IMR-90 (cell line): ENCODE measurements around the gene WDR1. TPM values are rescaled to one million over a fixed set of nuclear protein-coding genes. Genes with fewer than 3 reads are reported as not detected.

Experiments
- ATAC-seq: fragments of 200-7000 bp; cut with Tn5 transposase; 2 replicates; pipeline ENCODE4 v1.9.1; 2020; ENCODE audit warnings: low read depth, mild to moderate bottlenecking, moderate library complexity
- BruUV-seq: library from RNA; stranded (reverse); fragments of 400-500 nt; replicated peaks from 2 replicates; lab custom pipeline; 2021; lab: Mats Ljungman, UMichigan
- CTCF ChIA-PET: fragments of 300-600 bp; formaldehyde crosslinking; extraction: SDS; loops from one replicate; lab custom pipeline; 2021; ENCODE audit warnings: antibody characterized with exemption; lab: Yijun Ruan, JAX
- POLR2A ChIA-PET: fragments of 300-600 bp; sonication (Branson Sonifier 250); formaldehyde crosslinking; loops from one replicate; lab custom pipeline; 2022; ENCODE audit warnings: antibody characterized with exemption; ENCODE audit not compliant: unreplicated experiment; lab: Charles Lee
- DNase-seq: peaks from one replicate; pipeline ENCODE4 v3.0.0; 2013
- H2AFZ ChIP-seq: replicated peaks from 2 replicates; pipeline ENCODE3; 2013; ENCODE audit warnings: low read length, mild to moderate bottlenecking; ENCODE audit not compliant: poor library complexity
- H2AK5ac ChIP-seq: 2 replicates; pipeline ENCODE4 v1.6.1; 2013; ENCODE audit warnings: low read depth, low read length, inconsistent platforms
- H2AK9ac ChIP-seq: replicated peaks from 2 replicates; pipeline ENCODE3; 2013; ENCODE audit warnings: mild to moderate bottlenecking, low read depth, low read length, moderate library complexity; ENCODE audit not compliant: poor library complexity
- H2BK120ac ChIP-seq: 2 replicates; pipeline ENCODE4 v1.6.1; 2013; ENCODE audit warnings: low read depth, low read length, inconsistent platforms
- H2BK15ac ChIP-seq: 3 replicates; pipeline ENCODE4 v1.6.1; 2013; ENCODE audit warnings: low read depth, low read length, inconsistent platforms
- H2BK20ac ChIP-seq: 2 replicates; pipeline ENCODE4 v1.6.1; 2013; ENCODE audit warnings: low read depth, mild to moderate bottlenecking, inconsistent platforms, low read length, moderate library complexity
- H2BK5ac ChIP-seq: 2 replicates; pipeline ENCODE4 v1.6.1; 2013; ENCODE audit warnings: mild to moderate bottlenecking, low read depth, low read length, inconsistent platforms; ENCODE audit not compliant: poor library complexity, severe bottlenecking
- H3K14ac ChIP-seq: replicated peaks from 2 replicates; pipeline ENCODE4 v1.6.1; 2013; ENCODE audit warnings: low read depth, low read length, inconsistent platforms
- H3K18ac ChIP-seq: 2 replicates; pipeline ENCODE4 v1.6.1; 2013; ENCODE audit warnings: low read depth, low read length, control low read depth
- H3K23ac ChIP-seq: 2 replicates; pipeline ENCODE4 v1.6.1; 2013; ENCODE audit warnings: low read depth, low read length, inconsistent platforms
- H3K27ac ChIP-seq: 2 replicates; pipeline ENCODE4 v1.5.1; 2013; ENCODE audit warnings: mild to moderate bottlenecking, control low read depth, low read length; ENCODE audit not compliant: insufficient read depth
- H3K27me3 ChIP-seq: 2 replicates; pipeline ENCODE4 v1.6.1; 2013; ENCODE audit warnings: low read length; ENCODE audit not compliant: control insufficient read depth, insufficient read depth
- H3K36me3 ChIP-seq: 2 replicates; pipeline ENCODE4 v1.6.1; 2013; ENCODE audit warnings: low read length, mixed read lengths; ENCODE audit not compliant: control insufficient read depth, insufficient read depth
- H3K4ac ChIP-seq: 2 replicates; pipeline ENCODE4 v1.6.1; 2013; ENCODE audit warnings: low read depth, low read length, inconsistent platforms
- H3K4me1 ChIP-seq: 2 replicates; pipeline ENCODE4 v1.6.1; 2013; ENCODE audit warnings: low read length, mixed read lengths; ENCODE audit not compliant: control insufficient read depth, insufficient read depth
- H3K4me2 ChIP-seq: 2 replicates; pipeline ENCODE4 v1.6.1; 2013; ENCODE audit warnings: low read depth, mild to moderate bottlenecking, control low read depth, low read length, moderate library complexity
- H3K4me3 ChIP-seq: 2 replicates; pipeline ENCODE4 v1.5.1; 2013; ENCODE audit warnings: low read depth, mild to moderate bottlenecking, control low read depth, low read length, moderate library complexity; ENCODE audit not compliant: insufficient read depth
- H3K56ac ChIP-seq: 2 replicates; pipeline ENCODE4 v1.6.1; 2013; ENCODE audit warnings: low read length, inconsistent platforms; ENCODE audit not compliant: insufficient read depth; ENCODE audit errors: extremely low read depth
- H3K79me1 ChIP-seq, 2 experiments: 2 replicates each; pipeline ENCODE4 v1.6.1; 2013; ENCODE audit warnings: low read length in 2 of 2, inconsistent platforms in 1 of 2, low read depth in 1 of 2
- H3K9ac ChIP-seq: 2 replicates; pipeline ENCODE4 v1.6.1; 2013; ENCODE audit warnings: low read depth, low read length, control low read depth
- H3K9me1 ChIP-seq: 2 replicates; pipeline ENCODE4 v1.6.1; 2013; ENCODE audit warnings: low read length, inconsistent platforms; ENCODE audit not compliant: insufficient read depth
- H3K9me3 ChIP-seq: 2 replicates; pipeline ENCODE4 v1.6.1; 2013; ENCODE audit warnings: low read length; ENCODE audit not compliant: control insufficient read depth, insufficient read depth
- H4K20me1 ChIP-seq: 2 replicates; pipeline ENCODE4 v1.6.1; 2013; ENCODE audit warnings: low read length, inconsistent platforms; ENCODE audit not compliant: insufficient read depth
- H4K5ac ChIP-seq: 2 replicates; pipeline ENCODE4 v1.6.1; 2013; ENCODE audit warnings: mild to moderate bottlenecking, low read depth, low read length, control low read depth
- H4K8ac ChIP-seq, 2 experiments: 2 replicates each; pipeline ENCODE4 v1.6.1; 2013; ENCODE audit warnings: low read depth in 2 of 2, low read length in 2 of 2, control low read depth in 1 of 2, inconsistent platforms in 1 of 2
- H4K91ac ChIP-seq: 2 replicates; pipeline ENCODE4 v1.6.1; 2013; ENCODE audit warnings: low read depth, low read length, inconsistent platforms; ENCODE audit not compliant: insufficient read depth
- BHLHE40 ChIP-seq: fragments of 150-350 bp; IDR thresholded peaks from 2 replicates; pipeline ENCODE4 v1.6.1; 2016; ENCODE audit warnings: mild to moderate bottlenecking, low read depth, low read length
- NFE2L2 ChIP-seq: fragments of 150-350 bp; IDR thresholded peaks from 2 replicates; pipeline ENCODE4 v1.6.1; 2016; ENCODE audit warnings: low read depth, mild to moderate bottlenecking, low read length
- POLR2A ChIP-seq: IDR thresholded peaks from 2 replicates; pipeline ENCODE4 v1.6.1; 2012; ENCODE audit warnings: mild to moderate bottlenecking, low read depth, low read length
- USF2 ChIP-seq: fragments of 150-350 bp; IDR thresholded peaks from 2 replicates; pipeline ENCODE4 v1.6.1; 2017; ENCODE audit warnings: mild to moderate bottlenecking, antibody characterized with exemption, low read length, low read depth
- WGBS, 2 experiments: methylation state at CpG; one replicate each; pipeline versions ENCODE4 v1.1.5 to v1.1.7; 2013; ENCODE audit warnings: missing lambda C conversion rate in 2 of 2; ENCODE audit not compliant: insufficient read length in 1 of 2; ENCODE audit errors: extremely low coverage in 2 of 2; 5-methylcytosine and 5-hydroxymethylcytosine counted together
- dilution Hi-C: fragments of 300-500 bp; cut with HindIII; formaldehyde crosslinking; loops from one replicate; pipeline ENCODE4 v1.14.3; 2018; ENCODE audit warnings: low sequenced_read_pairs; ENCODE audit not compliant: unreplicated experiment
- in situ Hi-C: fragments of 300-500 bp; cut with MboI; formaldehyde crosslinking; loops from 3 replicates; pipeline ENCODE4 v1.14.3; 2019; ENCODE audit warnings: low sequenced_read_pairs, inconsistent platforms, mixed read lengths
- intact Hi-C: fragments of 100-400 bp; cut with micrococcal nuclease; formaldehyde crosslinking; loops from 2 replicates; pipeline ENCODE4 v1.10.0; 2022
- polyA plus RNA-seq, 3 experiments: library from polyadenylated mRNA; depleted of rRNA; stranded (reverse); fragments of >200 nt; gene quantifications; 2 replicates each; pipeline ENCODE4 v1.2.3, GENCODE V29; 2012; ENCODE audit warnings: low replicate concordance in 1 of 3
- total RNA-seq: library from RNA; depleted of rRNA; stranded (reverse); fragments of >200 nt; gene quantifications from 2 replicates; pipeline ENCODE4 v1.2.3, GENCODE V29; 2012

Gene WDR1
- total and polyA plus RNA-seq, 2 of the 4 experiments (the other 2 are of a cell fraction), result 725 to 992 TPM

- Histone ChIP-seq H4K8ac (no peak overlapping the region), H3K79me1 (no peaks in the 10 kb centered on the region), H3K4me2 (no peak overlapping the region), H4K91ac (no peak overlapping the region), H3K36me3 (peaks cover 2% of the 10 kb centered on the region), H2AFZ (no peak overlapping the region), H3K4me3 (no peak overlapping the region), H2AK9ac (peak overlapping the region; percentile 21), H3K27me3 (no peaks in the 10 kb centered on the region), H3K9ac (no peak overlapping the region), H2BK15ac (no peak overlapping the region), H3K9me1 (no peaks in the 10 kb centered on the region), H4K5ac (no peak overlapping the region), H3K4ac (no peak overlapping the region), H2BK120ac (no peak overlapping the region), H3K27ac (no peak overlapping the region), H2BK20ac (no peak overlapping the region), H3K9me3 (no peaks in the 10 kb centered on the region), H2BK5ac (no peak overlapping the region), H3K4me1 (no peaks in the 10 kb centered on the region), H3K18ac (no peak overlapping the region), H3K23ac (no peak overlapping the region), H2AK5ac (no peak overlapping the region), H3K14ac (no peak overlapping the region), H3K56ac (no peak overlapping the region), H4K20me1 (no peaks in the 10 kb centered on the region)
- ChIA-PET CTCF (no interaction called here), POLR2A (interaction anchor here (0.6 kb wide), 1 partner anchor 30 kb away, joined by 3 read pairs; no protein-coding TSS in a partner anchor)
- in situ Hi-C loops (no loop called here), dilution Hi-C loops (no loop called here), intact Hi-C loops (no loop called here)
- no TSS peak for BruUV-seq
- TF ChIP-seq NFE2L2, result no peak
- no peak for TF ChIP-seq BHLHE40
- no peak for TF ChIP-seq USF2
- TF ChIP-seq POLR2A, result no peak
- WGBS, 2 experiments, result no CpG with 5 or more reads among the region's 4 CpGs
- DNase-seq, result no peak
- ATAC-seq, result no peak
These were observed 59.6 kb downstream of the WDR1 start for GRCh38 chr4:10057023-10057395.
